Activated CD4-positive, CD25-positive, alpha-beta regulatory T cell treated with anti-CD3 and anti-CD28 coated beads, Interleukin-2, amount 50 U/mL, for 72 hours (primary cell): Measurements from ENCODE around the gene TMEM238.
"Not testable (repeated sequence)": the region's sequence is repeated elsewhere in the genome, so short reads cannot be mapped to it uniquely, and the experiment has no call there.

ENCODE experiments used
- DNase-seq: peaks from one replicate; pipeline ENCODE4 v3.0.0; 2021

Gene TMEM238, protein sequence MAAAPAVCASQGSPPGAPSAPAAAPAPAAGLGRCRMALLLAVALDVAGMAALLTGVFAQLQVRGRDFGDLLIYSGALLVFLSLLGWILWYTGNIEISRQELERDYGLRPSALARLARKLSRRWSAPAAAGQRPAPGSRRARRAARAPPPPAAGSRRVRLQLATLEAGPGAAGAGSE

DNA sequence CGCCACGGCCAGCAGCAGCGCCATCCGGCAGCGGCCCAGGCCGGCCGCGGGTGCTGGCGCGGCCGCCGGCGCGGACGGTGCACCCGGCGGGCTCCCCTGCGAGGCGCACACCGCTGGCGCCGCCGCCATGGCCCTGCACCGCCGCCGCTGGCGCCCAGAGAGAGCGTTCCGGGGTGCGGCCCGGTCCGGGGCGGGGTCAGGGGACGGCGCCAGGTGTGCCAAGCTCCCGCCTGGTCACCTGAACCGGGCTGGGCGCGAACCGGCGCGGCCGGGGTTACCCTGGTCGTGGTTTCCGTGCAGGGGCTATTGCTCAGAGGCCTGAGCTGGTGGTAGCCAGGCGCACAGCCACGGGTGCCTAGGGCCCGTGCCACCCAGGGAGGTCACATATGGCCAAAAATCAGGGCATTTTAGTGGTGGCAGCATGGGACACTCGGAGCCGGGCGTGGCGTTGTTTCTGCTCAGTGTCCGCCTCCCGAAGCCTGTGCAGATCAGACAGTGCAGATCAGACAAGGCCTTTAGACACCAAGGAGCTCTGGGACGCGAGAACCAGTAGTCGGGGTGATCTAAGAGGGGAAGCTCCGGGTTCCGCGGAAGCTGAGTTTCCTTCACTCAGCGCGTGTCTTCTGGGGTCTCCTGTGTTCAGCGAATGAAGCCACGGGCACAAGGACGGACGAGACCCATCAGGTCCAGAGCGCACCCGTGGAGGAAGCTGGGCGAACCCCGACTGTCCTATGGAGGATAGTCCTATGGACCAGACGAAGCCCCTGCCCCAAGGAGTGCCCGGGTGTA is at the start of gene TMEM238:
TSS of gene TMEM238 (minus strand) at position 162 of the 789 bp plus-strand sequence. CDS start at position 129, 33 bp downstream.
- peak; percentile 68 for DNase-seq

GRCh38 chr19:55433292-55433691 is 49.2 kb upstream of the TMEM238 start:
- no peak for DNase-seq

DNA sequence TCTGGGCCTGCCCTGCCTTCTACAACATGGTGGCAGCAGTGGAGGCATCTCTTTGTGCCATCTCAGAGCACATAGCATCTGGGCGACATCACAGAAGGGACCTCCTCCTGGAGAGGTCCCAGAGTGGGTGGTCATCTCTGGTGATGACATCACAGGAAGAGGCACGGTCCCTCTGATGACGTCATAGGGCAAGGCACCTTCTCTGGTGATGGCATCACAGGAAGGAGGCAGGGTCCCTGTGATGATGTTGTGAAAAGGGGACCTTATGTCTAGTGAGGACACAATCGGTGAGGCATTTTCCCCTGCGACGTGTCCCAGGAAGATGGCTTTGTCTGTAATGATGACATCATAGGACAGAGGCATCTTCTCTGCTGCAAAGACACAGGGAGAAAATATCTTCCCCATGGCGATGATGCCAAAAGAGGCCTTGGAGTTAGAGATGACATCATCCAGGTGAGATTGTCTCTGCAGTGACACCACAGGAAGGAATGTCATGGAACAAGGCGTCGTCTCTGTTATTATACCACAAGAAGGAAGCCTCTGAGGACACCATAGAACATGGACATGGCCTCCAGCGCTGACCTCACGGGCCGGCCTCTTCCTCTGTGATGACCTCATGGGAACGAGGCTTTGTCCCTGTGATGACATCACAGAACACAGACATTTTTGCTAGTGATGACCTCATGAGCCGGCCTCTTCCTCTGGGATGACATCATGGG is 48.3 kb upstream of the TMEM238 start:
- DNase-seq, result no peak

DNA sequence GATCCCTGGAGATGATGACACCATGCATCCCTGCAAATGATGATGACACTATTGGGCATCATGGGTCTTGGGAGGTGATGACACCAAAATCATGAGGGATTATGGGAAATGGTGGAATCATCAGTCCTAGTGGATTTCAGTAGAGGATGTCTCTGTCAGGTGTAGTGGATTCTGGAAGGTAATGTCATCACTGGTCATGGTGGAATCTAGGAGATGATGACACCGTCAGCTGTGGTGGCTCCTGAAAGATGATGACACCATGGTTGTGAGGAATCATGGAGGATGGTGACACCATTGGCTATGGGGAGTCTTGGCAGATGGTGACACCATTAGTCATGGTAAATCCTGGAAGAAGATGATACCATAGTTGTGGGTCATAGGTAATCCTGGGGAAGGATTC is 47.1 kb upstream of the TMEM238 start:
- no peak for DNase-seq

- DNase-seq, result no peak
These were observed 42.0 kb upstream of the TMEM238 start for GRCh38 chr19:55426042-55426441.

DNA sequence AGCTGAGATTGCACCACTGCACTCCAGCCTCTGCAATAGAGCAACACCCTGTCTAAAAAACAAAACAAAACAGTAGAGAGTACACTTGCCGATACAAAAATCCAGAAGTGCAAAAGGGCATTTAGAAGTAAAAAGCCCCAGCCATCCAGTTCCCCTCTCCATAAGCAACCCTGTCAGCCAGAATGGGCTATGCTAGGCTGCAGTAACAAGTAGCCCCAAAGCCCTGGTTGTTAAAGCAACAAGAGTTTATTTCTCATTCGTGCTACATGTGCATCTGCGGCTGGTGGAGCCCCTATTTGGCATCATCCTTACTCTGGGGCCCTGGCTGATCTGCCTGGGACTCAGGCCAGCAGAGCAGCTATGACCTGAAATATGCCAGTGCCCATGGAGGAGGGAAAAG is 40.4 kb upstream of the TMEM238 start:
- no peak for DNase-seq

GRCh38 chr19:55423225-55424005 is 39.3 kb upstream of the TMEM238 start:
- no peak for DNase-seq

GRCh38 chr19:55421281-55421680 is 37.2 kb upstream of the TMEM238 start:
- not testable (repeated sequence) for DNase-seq

- DNase-seq, result no peak
These were observed 35.6 kb upstream of the TMEM238 start for GRCh38 chr19:55419624-55420236.

DNA sequence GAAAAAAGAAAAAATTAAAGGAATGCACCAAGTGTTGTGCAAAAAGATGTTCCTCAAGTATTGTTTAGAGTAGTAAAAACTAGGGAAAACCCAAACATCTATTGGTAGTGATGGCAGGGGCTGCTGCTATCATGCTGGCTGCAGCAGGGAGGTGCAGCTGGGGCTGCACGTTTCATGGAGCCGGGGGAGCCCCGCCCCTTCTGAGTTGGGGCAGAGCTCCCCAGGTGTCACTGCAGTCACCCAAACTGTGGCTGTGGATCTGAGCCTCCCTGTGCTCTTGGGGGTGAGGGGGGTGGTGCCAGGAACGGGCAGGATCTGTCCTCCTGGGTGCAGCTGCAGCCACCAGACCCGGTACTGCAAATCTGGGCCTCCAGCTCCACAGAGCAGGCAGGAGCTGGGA is 35.0 kb upstream of the TMEM238 start:
- no peak for DNase-seq

DNA sequence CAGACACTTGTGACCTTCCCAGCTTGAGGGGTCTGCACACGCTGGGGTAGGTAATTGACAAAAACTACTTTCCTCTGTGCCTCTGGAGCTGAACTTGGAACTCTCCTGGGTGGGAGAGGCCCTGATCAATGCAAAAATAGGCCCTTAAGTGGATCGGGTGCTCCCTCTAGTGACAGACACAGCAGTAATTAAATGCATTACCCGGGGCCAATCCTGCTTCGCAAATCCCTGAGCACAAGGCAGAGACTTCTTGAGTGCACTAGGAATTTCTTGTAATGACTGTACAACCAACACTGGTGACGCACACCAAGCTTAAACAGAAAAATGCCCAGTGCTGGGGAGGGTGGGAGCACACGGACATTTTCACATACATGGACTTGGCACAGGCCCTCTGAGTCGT is 34.1 kb upstream of the TMEM238 start:
- DNase-seq, result no peak

DNA sequence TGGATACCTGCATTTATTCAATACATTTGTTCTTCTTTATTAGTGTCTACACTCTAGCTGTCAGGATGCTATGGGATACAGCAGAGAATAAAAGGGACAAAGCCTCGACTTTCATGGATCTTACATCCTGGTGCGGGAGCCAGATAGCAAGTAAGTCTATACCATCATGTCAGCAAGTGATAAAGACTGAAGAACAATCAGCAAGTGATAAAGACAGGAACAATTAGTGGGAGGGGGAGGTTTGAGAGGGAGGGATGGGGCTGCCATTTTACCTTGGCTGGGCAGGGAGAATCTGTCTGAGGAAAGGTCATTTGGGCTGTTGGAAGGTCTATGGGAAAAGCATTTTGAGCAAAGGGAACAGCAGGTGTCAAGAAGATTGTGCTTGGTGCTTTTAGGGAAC is 26.1 kb upstream of the TMEM238 start:
- DNase-seq, result no peak

DNA sequence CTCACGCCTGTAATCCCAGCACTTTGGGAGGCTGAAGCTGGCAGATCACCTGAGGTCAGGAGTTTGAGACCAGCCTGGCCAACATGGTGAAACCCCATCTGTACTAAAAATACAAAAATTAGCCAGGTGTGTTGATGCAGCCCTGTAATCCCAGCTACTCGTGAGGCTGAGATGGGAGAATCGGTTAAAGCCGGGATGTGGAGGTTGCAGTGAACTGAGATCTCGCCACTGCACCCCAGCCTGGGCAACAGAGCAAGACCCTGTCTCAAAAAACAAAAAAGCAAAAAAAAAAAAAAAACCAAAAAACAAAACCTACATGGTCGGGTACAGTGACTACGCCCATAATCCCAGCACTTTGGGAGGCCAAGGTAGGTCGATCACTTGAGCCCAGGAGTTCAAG is 25.1 kb upstream of the TMEM238 start:
- not testable (repeated sequence) for DNase-seq

- DNase-seq, result no peak
These were observed 24.4 kb upstream of the TMEM238 start for GRCh38 chr19:55408533-55408872.

- DNase-seq, result peak; percentile 97
These were observed 23.9 kb upstream of the TMEM238 start for GRCh38 chr19:55407800-55408532.

DNA sequence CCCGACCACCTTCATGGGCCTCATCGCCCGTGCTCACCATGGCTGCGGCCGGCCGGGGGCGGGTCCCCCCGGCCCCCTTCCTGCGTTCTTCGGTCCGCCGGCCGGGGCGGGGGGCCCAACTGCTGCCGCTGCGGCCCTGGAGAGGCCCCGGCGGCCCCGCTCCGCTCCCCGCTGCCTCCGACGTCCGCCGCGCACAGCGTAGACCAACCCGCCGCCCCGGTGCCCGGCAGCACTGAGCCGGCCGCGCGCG is 23.4 kb upstream of the TMEM238 start, which contains the start of gene UBE2S:
TSS of gene UBE2S (minus strand) at position 239 of the 250 bp plus-strand sequence. CDS start at position 40, 199 bp downstream.
- not testable (repeated sequence) for DNase-seq

DNA sequence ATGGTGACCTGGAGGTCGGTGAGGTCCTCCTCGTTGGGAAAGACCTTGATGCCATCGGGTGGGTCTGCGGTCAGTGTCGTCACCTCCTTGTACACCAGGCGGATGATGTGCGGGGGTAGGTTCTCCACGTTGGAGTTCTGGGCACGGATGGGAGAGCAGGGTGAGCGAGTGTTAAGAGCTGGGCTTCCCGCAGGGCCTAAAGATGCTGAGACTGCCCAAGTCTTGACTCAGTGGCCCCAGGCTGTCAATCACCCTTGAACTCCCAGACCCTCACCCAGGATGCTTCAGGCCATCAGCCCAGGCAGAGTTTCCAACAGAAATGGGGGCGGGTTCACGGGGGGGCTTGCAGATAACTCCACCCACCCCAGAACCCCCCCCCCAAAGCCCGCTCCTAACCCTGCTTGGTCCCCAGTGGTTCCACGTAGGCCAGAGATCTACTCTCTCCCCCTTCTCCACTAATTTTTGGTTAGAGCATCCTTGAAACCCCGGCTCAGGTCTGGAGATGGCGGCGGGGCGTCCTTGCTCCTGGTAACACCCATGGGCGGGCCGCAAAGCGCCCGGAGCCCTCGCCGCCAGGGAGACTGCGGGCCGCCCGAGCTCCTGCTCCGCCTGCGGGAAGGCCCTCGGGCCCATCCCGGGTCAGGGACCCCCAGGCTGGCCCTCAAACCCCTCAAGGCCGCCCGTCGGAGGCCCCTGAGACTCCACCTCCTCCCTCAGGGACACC is 22.9 kb upstream of the TMEM238 start:
- DNase-seq, result no peak

DNA sequence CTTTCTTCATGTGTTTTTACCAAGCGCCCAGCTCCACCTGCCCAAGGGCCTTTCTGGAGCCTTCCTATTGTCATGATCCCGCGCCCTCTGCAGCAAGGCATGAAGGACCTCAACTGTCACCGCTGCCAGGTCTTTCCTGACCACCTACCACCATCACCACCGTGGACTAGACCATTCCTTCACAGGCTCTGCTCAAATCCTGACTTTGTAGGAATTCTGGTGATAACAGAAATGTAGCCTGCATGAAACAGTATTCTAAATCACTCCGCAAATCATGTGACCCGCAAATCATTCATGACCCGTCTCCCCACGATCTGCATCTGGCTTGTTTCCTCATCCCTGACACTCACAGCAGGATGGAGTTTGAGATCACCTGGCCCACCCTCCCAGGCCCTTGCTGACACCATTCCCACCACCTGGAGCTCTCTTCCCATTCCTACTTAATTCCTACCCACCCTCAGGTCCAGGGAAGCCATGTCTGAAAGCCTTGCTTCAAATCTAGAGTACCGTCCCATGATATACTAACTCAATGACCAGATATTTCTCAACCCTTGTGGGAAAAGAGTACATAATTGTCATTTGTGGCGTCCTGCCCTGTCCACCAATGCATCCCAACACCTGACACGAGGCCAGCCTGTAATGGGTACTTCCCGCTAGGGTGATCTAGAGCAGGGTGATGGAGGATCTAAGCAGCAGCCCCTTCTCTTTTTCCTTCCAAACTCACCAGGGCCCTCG is 22.2 kb upstream of the TMEM238 start:
- no peak for DNase-seq

DNA sequence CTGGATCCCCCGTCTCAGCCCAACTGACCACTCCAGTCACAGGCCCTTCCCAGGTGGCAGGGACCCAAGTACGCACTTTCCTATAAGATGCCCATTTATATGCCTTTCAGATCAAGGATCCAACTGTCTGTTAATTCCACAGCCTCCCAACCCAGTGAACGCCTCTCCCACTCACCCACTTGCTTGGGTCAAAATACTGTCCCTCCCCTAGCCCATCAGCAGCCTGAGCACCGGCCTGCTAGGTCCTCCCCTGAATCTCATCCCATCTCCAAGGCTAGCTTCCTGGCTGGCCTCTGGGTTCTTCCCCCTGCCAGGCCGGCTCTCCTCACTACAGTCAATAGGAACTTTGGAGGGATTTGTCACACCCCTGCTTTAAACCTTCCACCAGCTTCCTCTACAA is 21.5 kb upstream of the TMEM238 start:
- DNase-seq, result no peak

DNA sequence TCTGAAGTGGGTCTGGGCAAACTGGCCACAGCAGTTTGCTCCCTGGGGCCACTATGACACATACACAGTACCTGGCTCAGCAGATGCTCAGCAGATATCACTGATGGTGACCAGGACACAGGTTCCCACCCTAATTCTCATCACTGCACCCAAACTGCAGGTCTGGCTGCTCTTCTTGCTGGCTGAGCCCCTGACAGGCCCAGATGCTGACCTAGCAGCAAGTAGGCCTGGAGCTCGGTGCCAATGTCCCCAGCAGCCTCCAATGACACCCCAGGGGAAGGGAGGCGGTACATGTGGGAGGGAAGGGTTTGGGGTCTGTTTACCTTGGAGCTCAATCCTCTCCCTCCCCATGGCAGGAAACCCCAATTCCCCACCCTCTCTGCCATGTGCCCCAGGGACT is 18.4 kb upstream of the TMEM238 start:
- no peak for DNase-seq

GRCh38 chr19:55401390-55401789 is 17.3 kb upstream of the TMEM238 start:
- DNase-seq, result not testable (repeated sequence)
